ENCODE data around the gene NSG1. TPM values are rescaled to one million over a fixed set of nuclear protein-coding genes. Genes with fewer than 3 reads are reported as not detected.

NSG1 gene
- total RNA-seq, 1 experiment from 2014 or later, result not detected

Other genes with a start within 250 kb of the NSG1 start
- not detected in 2 replicates for gene OTOP1, start 160.2 kb upstream of the NSG1 start, total RNA-seq (2014; rRNA removed; shearing (Covaris generic))
- 20.2 and 30.1 TPM in 2 replicates for gene TMEM128, start 138.9 kb upstream of the NSG1 start, total RNA-seq (2014; rRNA removed; shearing (Covaris generic))
- gene LYAR, start 96.9 kb upstream of the NSG1 start, total RNA-seq (2014; rRNA removed; shearing (Covaris generic)), result 29.3 and 31.5 TPM in 2 replicates
- gene ZBTB49, start 96.9 kb upstream of the NSG1 start, total RNA-seq (2014; rRNA removed; shearing (Covaris generic)), result 2.8 and 2.9 TPM in 2 replicates
- gene STX18, start 154.9 kb downstream of the NSG1 start, total RNA-seq (2014; rRNA removed; shearing (Covaris generic)), result 21.5 and 24.2 TPM in 2 replicates

Measured in RPMI7951 (cell line).